GM04504 (cell line): ENCODE results near the gene STUM.

Experiments used
- DNase-seq: peaks from one replicate; pipeline ENCODE4 v3.0.0-alpha.2; 2012; ENCODE audit warnings: low read depth

STUM gene

GRCh38 chr1:226562989-226563388, 14.4 kb downstream of the STUM start:
- no peak for DNase-seq

- no peak for DNase-seq
Measured at GRCh38 chr1:226563666-226564065, 15.1 kb downstream of the STUM start.

- DNase-seq = no peak
Measured at GRCh38 chr1:226565476-226565875, 16.9 kb downstream of the STUM start.

- DNase-seq = no peak
Measured at GRCh38 chr1:226566234-226566633, 17.7 kb downstream of the STUM start.

GRCh38 chr1:226566760-226567159, 18.2 kb downstream of the STUM start:
- DNase-seq = no peak

GRCh38 chr1:226568077-226568831, 19.7 kb downstream of the STUM start:
- DNase-seq = no peak

GRCh38 chr1:226568975-226569741, 20.6 kb downstream of the STUM start:
- DNase-seq = no peak

- no peak for DNase-seq
Measured at GRCh38 chr1:226569879-226570547, 21.4 kb downstream of the STUM start.

- no peak for DNase-seq
Measured at GRCh38 chr1:226571893-226572292, 23.3 kb downstream of the STUM start.

- no peak for DNase-seq
Measured at GRCh38 chr1:226572325-226572726, 23.8 kb downstream of the STUM start.

- no peak for DNase-seq
Measured at GRCh38 chr1:226574044-226574443, 25.5 kb downstream of the STUM start.

GRCh38 chr1:226574591-226575435, 26.2 kb downstream of the STUM start:
- DNase-seq = no peak

GRCh38 chr1:226575436-226575720, 26.8 kb downstream of the STUM start:
- no peak for DNase-seq

GRCh38 chr1:226575739-226576378, 27.3 kb downstream of the STUM start:
- no peak for DNase-seq

GRCh38 chr1:226576601-226577000, 28.0 kb downstream of the STUM start:
- DNase-seq = no peak

GRCh38 chr1:226577401-226578180, 29.0 kb downstream of the STUM start:
- no peak for DNase-seq

- no peak for DNase-seq
Measured at GRCh38 chr1:226578946-226579578, 30.5 kb downstream of the STUM start.

- no peak for DNase-seq
Measured at GRCh38 chr1:226579781-226580323, 31.3 kb downstream of the STUM start.

- DNase-seq = no peak
Measured at GRCh38 chr1:226580625-226581270, 32.2 kb downstream of the STUM start.
